Measurements from ENCODE around the gene CASQ2.

- TF ChIP-seq CTCF (IDR thresholded peaks at IDR 0.05) (no peak), POLR2A (IDR thresholded peaks at IDR 0.05) (no peak)
These were observed 23.3 kb upstream of the CASQ2 start for GRCh38 chr1:115791816-115792215.
